Progenitor cell of endocrine pancreas (in vitro differentiated cells): ENCODE measurements around the gene RNU5B-1. TPM values are rescaled to one million over a fixed set of nuclear protein-coding genes. Genes with fewer than 3 reads are reported as not detected.

Experiments
- DNase-seq: peaks from one replicate; pipeline ENCODE4 v3.0.0; 2021; ENCODE audit warnings: low spot score; ENCODE audit not compliant: unreplicated experiment
- H3K27ac Mint-ChIP-seq: 2 replicates; pipeline ENCODE4 v1.8.0; 2021; ENCODE audit warnings: mild to moderate bottlenecking, moderate library complexity, mixed read lengths
- H3K27me3 Mint-ChIP-seq: 2 replicates; pipeline ENCODE4 v1.8.0; 2021; ENCODE audit warnings: mixed read lengths
- H3K36me3 Mint-ChIP-seq: 2 replicates; pipeline ENCODE4 v1.8.0; 2022; ENCODE audit warnings: mixed read lengths; ENCODE audit not compliant: insufficient read depth
- H3K4me1 Mint-ChIP-seq: 2 replicates; pipeline ENCODE4 v1.8.0; 2021; ENCODE audit warnings: low read depth, mixed read lengths
- H3K4me3 Mint-ChIP-seq: 2 replicates; pipeline ENCODE4 v1.8.0; 2021; ENCODE audit warnings: low read depth, mild to moderate bottlenecking, moderate library complexity, mixed read lengths
- H3K9me3 Mint-ChIP-seq: 2 replicates; pipeline ENCODE4 v1.8.0; 2021; ENCODE audit warnings: low read depth, mixed read lengths
- CTCF ChIP-seq: fragments of 200-600 bp; sonication (generic); IDR thresholded peaks from one replicate; pipeline ENCODE4 v1.5.0; 2021; ENCODE audit warnings: antibody characterized with exemption, mild to moderate bottlenecking; ENCODE audit not compliant: unreplicated experiment
- total RNA-seq: library from RNA; stranded (reverse); gene quantifications from 2 replicates; pipeline ENCODE4 v1.2.1, GENCODE V29; 2021

The RNU5B-1 gene
- total RNA-seq, 1 donor from 2014 or later: 41.3 TPM

- H3K4me3 Mint-ChIP-seq: no peak overlapping the region
- TF ChIP-seq CTCF: no peak
- H3K27ac Mint-ChIP-seq: no peak overlapping the region
- peaks cover 18% of the 10 kb centered on the region for H3K4me1 Mint-ChIP-seq
- H3K27me3 Mint-ChIP-seq: no peaks in the 10 kb centered on the region
- no peaks in the 10 kb centered on the region for H3K36me3 Mint-ChIP-seq
- no peak for DNase-seq
- no peaks in the 10 kb centered on the region for H3K9me3 Mint-ChIP-seq
Observed at GRCh38 chr15:65289261-65289854, 15.1 kb upstream of the RNU5B-1 start.

GRCh38 chr15:65290228-65290627 is 14.2 kb upstream of the RNU5B-1 start:
- H3K4me3 Mint-ChIP-seq: no peak overlapping the region
- H3K9me3 Mint-ChIP-seq: no peaks in the 10 kb centered on the region
- no peak overlapping the region for H3K27ac Mint-ChIP-seq
- TF ChIP-seq CTCF: no peak
- no peaks in the 10 kb centered on the region for H3K27me3 Mint-ChIP-seq
- DNase-seq: no peak
- H3K4me1 Mint-ChIP-seq: peaks cover 18% of the 10 kb centered on the region
- H3K36me3 Mint-ChIP-seq: no peaks in the 10 kb centered on the region

GRCh38 chr15:65292938-65293518 is 11.4 kb upstream of the RNU5B-1 start:
- H3K27ac Mint-ChIP-seq: no peak overlapping the region
- peaks cover 8% of the 10 kb centered on the region for H3K4me1 Mint-ChIP-seq
- H3K9me3 Mint-ChIP-seq: no peaks in the 10 kb centered on the region
- DNase-seq: no peak
- H3K4me3 Mint-ChIP-seq: no peak overlapping the region
- H3K27me3 Mint-ChIP-seq: no peaks in the 10 kb centered on the region
- no peaks in the 10 kb centered on the region for H3K36me3 Mint-ChIP-seq
- no peak for TF ChIP-seq CTCF

- DNase-seq: no peak
- Mint-ChIP-seq H3K27me3 (no peaks in the 10 kb centered on the region), H3K27ac (no peak overlapping the region), H3K4me1 (peaks cover 3% of the 10 kb centered on the region), H3K4me3 (no peak overlapping the region), H3K9me3 (no peaks in the 10 kb centered on the region), H3K36me3 (no peaks in the 10 kb centered on the region)
- no peak for TF ChIP-seq CTCF
Observed at GRCh38 chr15:65298731-65299130, 5.7 kb upstream of the RNU5B-1 start.

GRCh38 chr15:65300924-65301441 is 3.5 kb upstream of the RNU5B-1 start:
- H3K27ac Mint-ChIP-seq: no peak overlapping the region
- no peak for TF ChIP-seq CTCF
- DNase-seq: no peak
- no peaks in the 10 kb centered on the region for H3K36me3 Mint-ChIP-seq
- no peaks in the 10 kb centered on the region for H3K27me3 Mint-ChIP-seq
- no peaks in the 10 kb centered on the region for H3K9me3 Mint-ChIP-seq
- H3K4me1 Mint-ChIP-seq: peaks cover 5% of the 10 kb centered on the region
- peak overlapping the region; percentile 46 for H3K4me3 Mint-ChIP-seq
